Measurements from ENCODE around the gene SPOCD1. TPM values are rescaled to one million over a fixed set of nuclear protein-coding genes. Genes with fewer than 3 reads are reported as not detected.

SPOCD1 gene
- polyA plus RNA-seq, 1 of the 3 experiments (the other 2 are of a cell fraction), result 10.7 TPM

- Histone ChIP-seq H3K4me1 (ENCODE audit: control insufficient read depth in 1 of 2, insufficient read depth in 2 of 2, low read depth in 1 of 2, low read length in 1 of 2) (peaks cover 0 to 13% of the 10 kb centered on the region in 2 experiments; a peak in 2 of 4 replicates), H3K9me2 (no peaks in the 10 kb centered on the region), H4K20me1 (ENCODE audit: insufficient read depth) (no peaks in the 10 kb centered on the region), H3K9me3 (no peaks in the 10 kb centered on the region), H3F3A (replicated peaks; ENCODE audit: insufficient read depth) (peaks cover 3% of the 10 kb centered on the region), H3K27ac (ENCODE audit: low read depth in 2 of 2, low read length in 1 of 2) (no peak overlapping the region), H2AFZ (ENCODE audit: low read depth) (no peak overlapping the region), H3K9ac (no peak overlapping the region), H3K4me2 (no peak overlapping the region), H3K4me3 (ENCODE audit: low read depth in 2 of 2, low read length in 1 of 2) (no peak overlapping the region), H3K36me3 (replicated peaks in 1 of 2; ENCODE audit: control insufficient read depth in 1 of 2, insufficient read depth in 2 of 2, low read length in 1 of 2) (no peaks in the 10 kb centered on the region), H3K79me2 (ENCODE audit: insufficient read depth) (no peaks in the 10 kb centered on the region), H3K27me3 (ENCODE audit: insufficient read depth) (no peaks in the 10 kb centered on the region)
- no peak for DNase-seq
- TF ChIP-seq ELF1 (IDR thresholded peaks at IDR 0.05) (no peak), REST (IDR thresholded peaks at IDR 0.05; ENCODE audit: low read depth, low read length) (no peak), CHD2 (IDR thresholded peaks at IDR 0.05; ENCODE audit: low read length, partially characterized antibody) (no peak)
- ChIA-PET POLR2A (no interaction called here), CTCF (no interaction called here)
- 90% methylated on average over 6 of the region's 6 CpGs for WGBS (ENCODE audit: low lambda C conversion rate)
These were observed 24.0 kb upstream of the SPOCD1 start for GRCh38 chr1:31839662-31840343.

- Histone ChIP-seq H3K79me2 (ENCODE audit: insufficient read depth) (no peaks in the 10 kb centered on the region), H3K27ac (ENCODE audit: low read depth in 2 of 2, low read length in 1 of 2) (no peak overlapping the region), H2AFZ (ENCODE audit: low read depth) (no peak overlapping the region), H3K9me2 (no peaks in the 10 kb centered on the region), H3F3A (replicated peaks; ENCODE audit: insufficient read depth) (no peaks in the 10 kb centered on the region), H3K36me3 (replicated peaks in 1 of 2; ENCODE audit: control insufficient read depth in 1 of 2, insufficient read depth in 2 of 2, low read length in 1 of 2) (no peaks in the 10 kb centered on the region), H3K4me1 (ENCODE audit: control insufficient read depth in 1 of 2, insufficient read depth in 2 of 2, low read depth in 1 of 2, low read length in 1 of 2) (peaks cover 0 to 6% of the 10 kb centered on the region in 2 experiments; a peak in 1 of 4 replicates), H3K27me3 (ENCODE audit: insufficient read depth) (no peaks in the 10 kb centered on the region), H3K4me3 (ENCODE audit: low read depth in 2 of 2, low read length in 1 of 2) (no peak overlapping the region), H3K9ac (no peak overlapping the region), H3K4me2 (no peak overlapping the region), H4K20me1 (ENCODE audit: insufficient read depth) (no peaks in the 10 kb centered on the region), H3K9me3 (no peaks in the 10 kb centered on the region)
- POLR2A ChIA-PET, result no interaction called here
- no peak for DNase-seq
- CTCF ChIA-PET, result interaction anchor here (1.0 to 1.7 kb wide), 4 partner anchors 25 to 126 kb away, joined by 3 to 6 read pairs (median 4); no protein-coding TSS in a partner anchor
- 83% methylated on average over 9 of the region's 9 CpGs for WGBS (ENCODE audit: low lambda C conversion rate)
- TF ChIP-seq CHD2 (IDR thresholded peaks at IDR 0.05; ENCODE audit: low read length, partially characterized antibody) (no peak), RAD21 (IDR thresholded peaks at IDR 0.05; ENCODE audit: low read length) (no peak), MAX (IDR thresholded peaks at IDR 0.05; ENCODE audit: low read depth) (no peak), SMC3 (IDR thresholded peaks at IDR 0.05; ENCODE audit: low read depth, low read length) (no peak), JUND (IDR thresholded peaks at IDR 0.05) (no peak), REST (IDR thresholded peaks at IDR 0.05; ENCODE audit: low read depth, low read length) (no peak), YY1 (IDR thresholded peaks at IDR 0.05; ENCODE audit: low read depth) (no peak), USF1 (IDR thresholded peaks at IDR 0.05; ENCODE audit: borderline replicate concordance, low read depth) (no peak), GATA2 (CRISPR knock-in tag; IDR thresholded peaks at IDR 0.05) (no peak), ZBTB33 (IDR thresholded peaks at IDR 0.05; ENCODE audit: borderline replicate concordance, low read depth) (no peak)
These were observed 21.8 kb upstream of the SPOCD1 start for GRCh38 chr1:31837451-31838158.

Data from SK-N-SH (cell line).